ENCODE measurements around the gene TBATA. TPM values are rescaled to one million over a fixed set of nuclear protein-coding genes. Genes with fewer than 3 reads are reported as not detected.
A peak's percentile ranks its signal among the peaks of the same experiment; 100 is the strongest.

TBATA gene
- total RNA-seq, 1 donor from 2014 or later = not detected

GRCh38 chr10:70747192-70747965 is 37.8 kb downstream of the TBATA start:
- no peak for DNase-seq (ENCODE audit: low read depth)

DNA sequence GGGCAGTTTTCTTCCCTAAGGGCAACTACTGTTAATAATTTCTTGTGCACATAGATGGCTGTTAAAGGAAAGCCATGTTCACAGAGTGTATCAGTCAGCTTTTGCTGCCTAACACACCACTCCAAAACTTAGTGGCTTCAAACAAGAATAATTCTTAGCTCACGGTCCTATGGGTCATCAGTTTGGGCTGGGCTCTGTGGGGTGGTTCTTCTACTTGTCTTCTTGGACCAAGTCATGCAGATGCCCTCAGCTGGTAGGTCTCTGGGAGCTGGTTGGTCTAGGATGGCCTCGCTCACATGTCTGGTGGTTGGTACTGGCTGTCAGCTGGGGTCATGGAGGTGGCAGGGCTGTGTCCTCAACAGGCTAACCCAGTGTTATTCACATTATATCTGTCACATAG is 39.6 kb downstream of the TBATA start:
- no peak for DNase-seq (ENCODE audit: low read depth)

DNA sequence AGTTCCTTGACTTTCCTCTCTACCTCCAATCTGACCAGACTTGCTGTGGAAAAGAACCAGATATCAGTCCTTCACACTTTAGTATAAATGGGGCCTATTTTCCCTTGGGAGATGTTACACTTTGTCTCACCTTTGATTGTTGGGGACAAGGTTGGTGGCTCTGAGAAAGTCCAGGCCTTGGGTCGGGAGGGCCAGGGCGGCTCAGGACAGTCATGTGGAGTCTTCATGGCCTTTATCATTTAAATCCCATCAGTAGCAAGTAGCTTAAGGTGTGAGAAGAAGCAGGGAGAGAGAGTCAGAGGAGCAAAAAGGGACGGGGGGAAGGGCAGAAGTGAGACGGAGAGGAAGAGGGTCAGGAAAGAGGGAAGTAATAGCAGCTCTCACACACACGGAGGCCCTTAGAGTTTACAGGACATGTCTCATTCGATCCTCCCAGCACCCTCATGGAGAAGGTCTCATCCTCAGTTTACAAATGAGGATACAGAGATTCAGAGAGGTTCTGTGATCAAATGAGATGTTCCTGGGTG is 40.5 kb downstream of the TBATA start:
- DNase-seq (ENCODE audit: low read depth) = no peak

DNA sequence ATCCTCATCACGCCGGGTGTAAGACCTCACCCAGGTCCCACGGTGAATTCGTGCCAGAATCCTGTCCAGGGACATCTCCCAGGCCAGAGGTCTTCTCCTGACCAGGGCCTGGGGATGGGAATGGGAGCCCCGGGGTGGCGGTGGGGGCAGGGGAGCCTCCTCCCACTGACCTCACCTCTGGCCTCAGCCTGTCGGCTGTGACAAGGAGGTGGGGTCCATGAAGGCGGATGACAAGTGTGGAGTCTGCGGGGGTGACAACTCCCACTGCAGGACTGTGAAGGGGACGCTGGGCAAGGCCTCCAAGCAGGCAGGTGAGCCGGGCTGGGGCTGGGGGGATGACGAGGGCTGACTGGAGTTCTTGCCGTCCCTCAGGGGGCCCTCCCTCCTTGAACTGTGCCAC is 41.3 kb downstream of the TBATA start:
- no peak for DNase-seq (ENCODE audit: low read depth)

DNA sequence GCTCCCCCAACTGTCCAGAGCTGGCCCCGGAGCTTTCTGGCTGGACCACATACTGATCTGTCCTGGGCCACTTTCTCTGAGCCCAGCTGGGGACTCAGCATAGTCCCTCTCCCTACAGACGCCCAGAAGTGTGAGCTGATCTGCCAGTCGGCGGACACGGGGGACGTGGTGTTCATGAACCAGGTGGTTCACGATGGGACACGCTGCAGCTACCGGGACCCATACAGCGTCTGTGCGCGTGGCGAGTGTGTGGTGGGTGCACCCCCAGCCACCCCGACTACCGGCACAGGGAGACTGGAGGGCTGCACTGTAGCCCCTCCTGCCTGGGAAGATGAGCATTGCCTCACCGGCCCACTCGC is 41.8 kb downstream of the TBATA start:
- DNase-seq (ENCODE audit: low read depth) = no peak

DNA sequence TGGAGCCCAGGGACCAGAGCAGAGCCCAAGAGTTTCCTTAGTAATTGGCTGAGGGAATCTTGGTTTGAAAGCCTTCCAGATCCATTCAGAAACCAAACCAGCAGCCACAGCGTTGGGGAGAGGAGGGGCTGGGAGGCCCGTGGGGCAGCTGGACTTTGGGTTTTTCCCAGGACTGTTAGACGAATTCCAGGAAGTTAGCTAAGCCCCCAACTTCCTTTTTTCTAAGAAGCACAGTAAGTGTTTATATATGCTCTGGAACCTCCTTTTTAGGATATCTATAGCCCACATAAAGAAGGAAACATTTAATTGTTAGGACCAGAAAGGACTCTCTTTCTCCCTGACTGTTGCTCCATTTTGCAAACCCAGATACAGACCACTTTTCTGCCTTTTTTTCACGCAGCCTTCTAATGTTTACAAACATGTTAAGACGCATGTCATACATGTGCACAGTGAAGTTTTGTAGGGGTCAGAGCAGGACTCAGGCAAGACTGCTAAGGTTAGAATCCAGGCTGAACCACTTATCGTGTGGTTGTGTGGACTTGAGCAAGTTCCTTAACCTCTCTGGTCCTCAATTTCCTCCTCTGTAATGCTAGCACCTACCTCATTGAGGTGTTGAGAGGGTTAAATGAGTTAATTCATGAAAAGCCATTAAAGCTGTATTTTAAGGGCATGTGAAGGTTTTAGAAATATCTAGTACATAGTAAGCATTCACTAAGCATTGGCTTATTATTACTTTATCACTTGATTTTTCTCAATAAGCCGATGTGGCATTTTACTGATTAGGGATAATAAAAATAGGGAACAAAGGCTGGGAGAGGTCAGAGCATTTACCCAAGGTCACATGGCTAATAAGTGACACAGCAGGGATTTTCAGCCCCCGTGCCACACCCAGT is 42.4 kb downstream of the TBATA start:
- peak; percentile 90 for DNase-seq (ENCODE audit: low read depth)

GRCh38 chr10:70740406-70741288 is 44.5 kb downstream of the TBATA start:
- no peak for DNase-seq (ENCODE audit: low read depth)

- no peak for DNase-seq (ENCODE audit: low read depth)
These were observed 46.4 kb downstream of the TBATA start for GRCh38 chr10:70738761-70739121.

DNA sequence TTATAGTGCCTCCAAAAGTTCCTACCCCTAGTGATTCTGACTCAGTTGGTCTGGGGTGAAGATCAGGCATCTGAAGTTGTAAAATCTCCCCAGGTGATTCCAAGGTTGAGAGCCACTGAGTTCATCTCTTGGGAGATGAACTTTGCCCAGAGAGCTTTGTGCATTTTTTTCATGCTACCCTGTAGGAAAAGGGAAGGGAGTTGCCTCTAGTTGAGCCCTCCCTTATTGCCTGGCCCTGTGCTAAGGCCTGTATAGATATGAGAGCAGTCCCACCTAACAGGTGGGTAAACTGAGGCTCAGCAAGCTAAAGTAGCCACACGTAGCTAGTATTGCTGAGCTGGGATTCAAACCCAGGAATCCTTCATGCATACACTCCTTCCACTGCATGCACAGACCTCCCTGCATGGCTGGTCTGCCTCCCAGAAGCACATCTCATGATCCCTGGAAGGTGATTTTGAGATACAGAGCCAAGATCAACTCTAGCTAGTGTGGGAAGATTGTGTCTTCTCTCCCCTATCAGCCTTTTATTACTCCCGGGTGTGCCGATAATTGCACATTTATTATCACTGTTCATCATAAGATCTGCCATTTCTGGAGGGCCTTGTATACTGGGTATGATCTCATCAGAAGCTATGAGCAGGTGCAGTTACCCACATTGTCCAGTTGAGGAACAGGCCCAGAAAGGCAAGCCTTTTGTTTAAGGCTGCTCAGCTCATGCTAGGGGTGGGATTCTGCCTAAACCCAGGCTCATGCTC is 47.0 kb downstream of the TBATA start:
- DNase-seq (ENCODE audit: low read depth) = peak; percentile 50

DNA sequence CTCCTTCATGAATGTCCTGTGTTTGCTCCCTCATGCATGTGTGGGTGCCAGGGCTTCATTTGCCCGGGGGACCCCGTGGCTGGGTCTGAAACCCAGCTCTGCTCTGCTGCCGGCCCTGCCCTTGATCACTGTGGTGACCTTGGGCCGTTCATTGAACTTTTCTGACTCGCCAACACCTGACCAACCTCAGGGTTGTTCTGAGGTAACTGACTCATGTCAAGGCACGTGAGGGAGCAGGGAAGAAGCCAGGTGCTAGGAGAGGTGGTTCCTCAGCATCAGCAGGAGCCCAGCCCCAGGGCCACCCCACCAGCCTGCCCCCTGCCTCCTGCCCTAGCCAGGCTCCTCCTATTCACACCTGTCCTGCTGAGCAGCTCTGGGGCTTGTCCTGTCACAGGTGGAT is 47.9 kb downstream of the TBATA start:
- no peak for DNase-seq (ENCODE audit: low read depth)

- DNase-seq (ENCODE audit: low read depth) = no peak
These were observed 48.7 kb downstream of the TBATA start for GRCh38 chr10:70736525-70736924.

DNA sequence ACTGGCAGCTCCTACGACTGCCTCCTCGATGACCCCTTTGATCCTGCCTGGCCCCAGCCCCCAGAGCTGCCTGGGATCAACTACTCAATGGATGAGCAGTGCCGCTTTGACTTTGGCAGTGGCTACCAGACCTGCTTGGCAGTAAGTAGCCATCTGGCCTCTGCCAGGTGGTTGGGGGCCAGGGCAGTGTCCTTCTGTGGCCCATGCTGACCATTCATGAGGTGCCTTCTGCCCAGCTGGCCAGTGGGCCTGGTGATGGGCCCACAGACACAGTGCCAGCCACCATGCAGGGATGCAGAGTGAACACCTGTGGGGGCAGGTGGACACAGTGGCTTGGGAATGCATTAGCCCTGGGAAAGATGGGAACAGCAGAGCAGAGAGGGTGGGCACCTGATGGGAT is 50.0 kb downstream of the TBATA start:
- no peak for DNase-seq (ENCODE audit: low read depth)

GRCh38 chr10:70733051-70733450 is 52.1 kb downstream of the TBATA start:
- no peak for DNase-seq (ENCODE audit: low read depth)

DNA sequence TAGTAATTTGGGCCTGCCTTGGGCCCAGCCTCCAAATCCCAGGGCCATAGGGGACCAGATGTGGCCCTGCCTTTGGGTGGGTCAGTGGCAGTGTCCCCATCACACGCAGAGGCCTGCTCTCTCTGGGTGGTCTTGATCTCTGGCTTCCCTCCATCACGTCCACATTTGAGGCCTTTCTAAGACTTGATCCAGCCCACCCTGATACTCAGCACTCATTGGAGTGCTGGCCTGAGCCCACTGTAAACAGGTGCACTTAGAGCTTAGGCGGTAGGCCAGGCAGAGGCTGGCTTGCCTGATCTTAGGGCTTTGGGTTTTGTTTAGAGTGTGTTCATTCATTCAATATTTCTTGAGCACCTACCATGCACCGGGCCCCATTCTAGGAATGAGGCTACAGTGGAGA is 52.6 kb downstream of the TBATA start:
- no peak for DNase-seq (ENCODE audit: low read depth)

- DNase-seq (ENCODE audit: low read depth) = no peak
These were observed 54.2 kb downstream of the TBATA start for GRCh38 chr10:70730955-70731354.

GRCh38 chr10:70729763-70730357 is 55.3 kb downstream of the TBATA start:
- DNase-seq (ENCODE audit: low read depth) = peak; percentile 52

DNA sequence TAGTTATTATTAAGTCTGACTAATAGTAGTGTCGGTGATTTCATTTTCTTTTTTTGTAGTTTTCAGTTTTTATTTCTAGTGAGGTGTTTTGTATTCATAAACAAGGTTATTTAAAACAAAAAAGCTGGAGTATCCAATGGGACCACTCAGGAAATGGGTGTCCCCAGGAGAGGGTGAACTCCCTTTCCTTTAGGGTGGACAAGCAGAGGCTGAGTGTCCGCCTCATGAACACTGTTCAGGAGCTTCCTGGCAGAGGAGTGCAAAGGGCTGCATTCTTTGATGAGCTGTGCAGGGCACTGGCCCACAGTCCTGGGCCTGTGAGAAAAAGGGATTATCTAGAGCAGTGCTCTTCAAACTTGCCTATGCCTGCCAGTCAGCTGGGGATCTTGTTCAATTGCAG is 56.8 kb downstream of the TBATA start:
- no peak for DNase-seq (ENCODE audit: low read depth)

DNA sequence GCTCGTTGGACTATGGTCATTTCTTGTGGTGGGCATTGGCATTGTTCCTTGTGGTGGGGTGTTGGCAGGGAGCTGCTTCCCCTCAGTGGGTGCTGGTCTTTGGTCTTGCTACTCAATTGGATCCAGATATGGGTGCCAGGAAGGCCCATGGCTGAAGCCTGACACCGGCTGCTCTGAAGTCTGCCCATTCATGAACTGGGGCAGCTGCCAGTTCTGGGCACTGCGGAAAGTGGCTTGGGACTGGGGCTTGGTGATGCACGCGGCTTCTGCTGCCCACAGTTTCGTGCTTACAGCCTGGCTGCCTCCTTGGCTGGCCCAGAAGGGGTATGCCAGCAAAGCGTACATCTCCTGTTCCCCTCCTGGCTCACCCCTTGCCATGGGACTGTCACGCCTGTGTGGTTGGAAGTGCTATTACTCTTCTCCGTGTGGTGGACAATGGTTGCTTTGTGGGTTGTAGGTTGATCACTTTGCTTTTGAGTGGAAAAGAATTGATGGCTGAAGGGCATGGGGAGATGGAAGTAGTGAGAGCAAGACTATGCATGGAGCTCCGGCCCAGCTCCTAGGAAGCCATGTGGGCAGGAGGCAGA is 58.2 kb downstream of the TBATA start:
- peak; percentile 48 for DNase-seq (ENCODE audit: low read depth)

DNA sequence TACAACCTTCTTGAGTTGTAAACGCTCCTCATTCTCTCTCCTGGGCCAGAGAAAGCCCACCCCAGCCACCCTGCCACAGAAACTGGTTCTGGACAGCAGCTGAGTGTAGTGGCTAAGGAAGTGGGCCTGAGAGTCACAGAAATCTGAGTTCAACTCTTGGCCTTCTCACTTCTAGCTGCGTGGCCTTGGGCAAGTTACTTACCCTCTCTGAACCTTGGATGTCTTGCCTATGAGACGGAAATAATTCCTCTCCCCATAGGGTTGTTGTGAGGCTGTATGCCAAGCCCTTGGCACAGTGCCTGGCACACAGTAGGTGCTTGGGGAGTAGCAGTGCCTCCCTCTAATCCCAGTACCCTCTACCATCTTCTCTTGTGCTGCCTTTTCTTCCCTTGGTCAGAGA is 61.4 kb downstream of the TBATA start:
- DNase-seq (ENCODE audit: low read depth) = no peak
